ENCODE data around the gene ENDOV. TPM values are rescaled to one million over a fixed set of nuclear protein-coding genes. Genes with fewer than 3 reads are reported as not detected.
A peak's percentile ranks its signal among the peaks of the same experiment; 100 is the strongest.

Gene ENDOV
- total and polyA plus RNA-seq, 2 of the 13 experiments (the other 11 are each of a cell fraction or from before 2014, with no cell fraction given): 15.1 to 17.1 TPM

DNA sequence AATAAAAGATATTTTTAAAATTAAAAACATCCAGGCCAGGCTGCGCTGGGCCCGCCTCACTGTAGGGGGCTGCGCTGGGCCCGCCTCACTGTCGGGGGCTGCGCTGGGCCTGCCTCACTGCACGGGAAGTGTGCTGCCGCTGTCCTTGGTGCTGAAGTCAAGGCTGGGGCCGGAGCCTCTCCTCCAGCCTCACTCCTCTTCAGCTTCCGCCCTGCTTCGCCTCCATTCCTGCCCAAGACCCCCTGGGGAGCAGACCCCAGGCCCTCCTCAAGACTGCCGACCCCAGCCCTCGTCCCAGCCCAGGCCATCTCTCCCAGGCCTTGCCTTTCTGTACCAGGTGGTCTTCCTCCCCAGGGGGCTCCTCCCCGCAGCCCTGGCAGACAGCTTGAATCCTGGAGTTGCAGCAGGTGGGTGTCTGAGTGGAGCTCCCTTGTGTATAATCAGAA, 26.2 kb downstream of the ENDOV start (continued):
- TF ChIP-seq ZNF160 (CRISPR knock-in tag; IDR thresholded peaks at IDR 0.05) (peak; percentile 92), BRCA1 (CRISPR knock-in tag; IDR thresholded peaks at IDR 0.05) (peak; percentile 97), CEBPG (CRISPR knock-in tag; IDR thresholded peaks at IDR 0.05) (peak; percentile 8; the same call in 1 of the 2 replicates), ZNF124 (CRISPR knock-in tag; IDR thresholded peaks at IDR 0.05) (peak; percentile 98), PCBP2 (optimal IDR thresholded peaks at IDR 0.05; ENCODE audit: low read depth, low read length, poor library complexity, severe bottlenecking) (no peak), ARHGAP35 (CRISPR knock-in tag; IDR thresholded peaks at IDR 0.05; ENCODE audit: borderline replicate concordance) (peak; percentile 84; the same call in 1 of the 2 replicates), ZNF350 (CRISPR knock-in tag; IDR thresholded peaks at IDR 0.05; ENCODE audit: borderline replicate concordance, low read depth) (peak; percentile 38; the same call in 1 of the 2 replicates), SRY (CRISPR knock-in tag; IDR thresholded peaks at IDR 0.05) (peak; percentile 94), CREB3 (CRISPR knock-in tag; IDR thresholded peaks at IDR 0.05) (0 out of 2 replicates have a peak, but pooled peaks have one; percentile 73), ZNF30 (CRISPR knock-in tag; IDR thresholded peaks at IDR 0.05) (no peak), ZNF777 (CRISPR knock-in tag; IDR thresholded peaks at IDR 0.05) (peak; percentile 53; the same call in 1 of the 2 replicates), NKX3-1 (CRISPR knock-in tag; IDR thresholded peaks at IDR 0.05) (peak; percentile 99), ZNF296 (CRISPR knock-in tag; conservative IDR thresholded peaks at IDR 0.05) (peak; percentile 88), ZNF33B (CRISPR knock-in tag; IDR thresholded peaks at IDR 0.05) (no peak), HOXA3 (CRISPR knock-in tag; IDR thresholded peaks at IDR 0.05) (peak; percentile 71), ZNF234 (CRISPR knock-in tag; conservative IDR thresholded peaks at IDR 0.05) (no peak), ZFP62 (CRISPR knock-in tag; IDR thresholded peaks at IDR 0.05) (no peak), KAT7 (CRISPR knock-in tag; IDR thresholded peaks at IDR 0.05; ENCODE audit: borderline replicate concordance) (no peak)
- TF ChIP-seq, protein P1, sequence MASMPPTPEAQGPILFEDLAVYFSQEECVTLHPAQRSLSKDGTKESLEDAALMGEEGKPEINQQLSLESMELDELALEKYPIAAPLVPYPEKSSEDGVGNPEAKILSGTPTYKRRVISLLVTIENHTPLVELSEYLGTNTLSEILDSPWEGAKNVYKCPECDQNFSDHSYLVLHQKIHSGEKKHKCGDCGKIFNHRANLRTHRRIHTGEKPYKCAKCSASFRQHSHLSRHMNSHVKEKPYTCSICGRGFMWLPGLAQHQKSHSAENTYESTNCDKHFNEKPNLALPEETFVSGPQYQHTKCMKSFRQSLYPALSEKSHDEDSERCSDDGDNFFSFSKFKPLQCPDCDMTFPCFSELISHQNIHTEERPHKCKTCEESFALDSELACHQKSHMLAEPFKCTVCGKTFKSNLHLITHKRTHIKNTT (CRISPR knock-in tag; IDR thresholded peaks at IDR 0.05): no peak
- TF ChIP-seq, protein P2, sequence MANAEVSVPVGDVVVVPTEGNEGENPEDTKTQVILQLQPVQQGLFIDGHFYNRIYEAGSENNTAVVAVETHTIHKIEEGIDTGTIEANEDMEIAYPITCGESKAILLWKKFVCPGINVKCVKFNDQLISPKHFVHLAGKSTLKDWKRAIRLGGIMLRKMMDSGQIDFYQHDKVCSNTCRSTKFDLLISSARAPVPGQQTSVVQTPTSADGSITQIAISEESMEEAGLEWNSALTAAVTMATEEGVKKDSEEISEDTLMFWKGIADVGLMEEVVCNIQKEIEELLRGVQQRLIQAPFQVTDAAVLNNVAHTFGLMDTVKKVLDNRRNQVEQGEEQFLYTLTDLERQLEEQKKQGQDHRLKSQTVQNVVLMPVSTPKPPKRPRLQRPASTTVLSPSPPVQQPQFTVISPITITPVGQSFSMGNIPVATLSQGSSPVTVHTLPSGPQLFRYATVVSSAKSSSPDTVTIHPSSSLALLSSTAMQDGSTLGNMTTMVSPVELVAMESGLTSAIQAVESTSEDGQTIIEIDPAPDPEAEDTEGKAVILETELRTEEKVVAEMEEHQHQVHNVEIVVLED (CRISPR knock-in tag; IDR thresholded peaks at IDR 0.05; ENCODE audit: borderline replicate concordance): no peak
- TF ChIP-seq, protein P3, sequence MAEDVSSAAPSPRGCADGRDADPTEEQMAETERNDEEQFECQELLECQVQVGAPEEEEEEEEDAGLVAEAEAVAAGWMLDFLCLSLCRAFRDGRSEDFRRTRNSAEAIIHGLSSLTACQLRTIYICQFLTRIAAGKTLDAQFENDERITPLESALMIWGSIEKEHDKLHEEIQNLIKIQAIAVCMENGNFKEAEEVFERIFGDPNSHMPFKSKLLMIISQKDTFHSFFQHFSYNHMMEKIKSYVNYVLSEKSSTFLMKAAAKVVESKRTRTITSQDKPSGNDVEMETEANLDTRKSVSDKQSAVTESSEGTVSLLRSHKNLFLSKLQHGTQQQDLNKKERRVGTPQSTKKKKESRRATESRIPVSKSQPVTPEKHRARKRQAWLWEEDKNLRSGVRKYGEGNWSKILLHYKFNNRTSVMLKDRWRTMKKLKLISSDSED (CRISPR knock-in tag; IDR thresholded peaks at IDR 0.05): 0 out of 2 replicates have a peak, but pooled peaks have one; percentile 23
- TF ChIP-seq, protein P4, sequence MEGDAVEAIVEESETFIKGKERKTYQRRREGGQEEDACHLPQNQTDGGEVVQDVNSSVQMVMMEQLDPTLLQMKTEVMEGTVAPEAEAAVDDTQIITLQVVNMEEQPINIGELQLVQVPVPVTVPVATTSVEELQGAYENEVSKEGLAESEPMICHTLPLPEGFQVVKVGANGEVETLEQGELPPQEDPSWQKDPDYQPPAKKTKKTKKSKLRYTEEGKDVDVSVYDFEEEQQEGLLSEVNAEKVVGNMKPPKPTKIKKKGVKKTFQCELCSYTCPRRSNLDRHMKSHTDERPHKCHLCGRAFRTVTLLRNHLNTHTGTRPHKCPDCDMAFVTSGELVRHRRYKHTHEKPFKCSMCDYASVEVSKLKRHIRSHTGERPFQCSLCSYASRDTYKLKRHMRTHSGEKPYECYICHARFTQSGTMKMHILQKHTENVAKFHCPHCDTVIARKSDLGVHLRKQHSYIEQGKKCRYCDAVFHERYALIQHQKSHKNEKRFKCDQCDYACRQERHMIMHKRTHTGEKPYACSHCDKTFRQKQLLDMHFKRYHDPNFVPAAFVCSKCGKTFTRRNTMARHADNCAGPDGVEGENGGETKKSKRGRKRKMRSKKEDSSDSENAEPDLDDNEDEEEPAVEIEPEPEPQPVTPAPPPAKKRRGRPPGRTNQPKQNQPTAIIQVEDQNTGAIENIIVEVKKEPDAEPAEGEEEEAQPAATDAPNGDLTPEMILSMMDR (CRISPR knock-in tag; IDR thresholded peaks at IDR 0.05): 0 out of 2 replicates have a peak, but pooled peaks have one; percentile 10
- TF ChIP-seq, protein P5, sequence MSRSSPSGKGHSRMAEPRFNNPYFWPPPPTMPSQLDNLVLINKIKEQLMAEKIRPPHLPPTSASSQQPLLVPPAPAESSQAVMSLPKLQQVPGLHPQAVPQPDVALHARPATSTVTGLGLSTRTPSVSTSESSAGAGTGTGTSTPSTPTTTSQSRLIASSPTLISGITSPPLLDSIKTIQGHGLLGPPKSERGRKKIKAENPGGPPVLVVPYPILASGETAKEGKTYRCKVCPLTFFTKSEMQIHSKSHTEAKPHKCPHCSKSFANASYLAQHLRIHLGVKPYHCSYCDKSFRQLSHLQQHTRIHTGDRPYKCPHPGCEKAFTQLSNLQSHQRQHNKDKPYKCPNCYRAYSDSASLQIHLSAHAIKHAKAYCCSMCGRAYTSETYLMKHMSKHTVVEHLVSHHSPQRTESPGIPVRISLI (CRISPR knock-in tag; IDR thresholded peaks at IDR 0.05; ENCODE audit: borderline replicate concordance): no peak
